GM15510 (cell line): Measurements from ENCODE around the gene ZNF691.

Experiments
- POLR2A ChIP-seq: IDR thresholded peaks from 3 replicates; pipeline ENCODE4 v1.6.1; 2011; ENCODE audit warnings: borderline replicate concordance; ENCODE audit not compliant: insufficient read length; ENCODE audit errors: extremely low read depth

ZNF691 gene

DNA sequence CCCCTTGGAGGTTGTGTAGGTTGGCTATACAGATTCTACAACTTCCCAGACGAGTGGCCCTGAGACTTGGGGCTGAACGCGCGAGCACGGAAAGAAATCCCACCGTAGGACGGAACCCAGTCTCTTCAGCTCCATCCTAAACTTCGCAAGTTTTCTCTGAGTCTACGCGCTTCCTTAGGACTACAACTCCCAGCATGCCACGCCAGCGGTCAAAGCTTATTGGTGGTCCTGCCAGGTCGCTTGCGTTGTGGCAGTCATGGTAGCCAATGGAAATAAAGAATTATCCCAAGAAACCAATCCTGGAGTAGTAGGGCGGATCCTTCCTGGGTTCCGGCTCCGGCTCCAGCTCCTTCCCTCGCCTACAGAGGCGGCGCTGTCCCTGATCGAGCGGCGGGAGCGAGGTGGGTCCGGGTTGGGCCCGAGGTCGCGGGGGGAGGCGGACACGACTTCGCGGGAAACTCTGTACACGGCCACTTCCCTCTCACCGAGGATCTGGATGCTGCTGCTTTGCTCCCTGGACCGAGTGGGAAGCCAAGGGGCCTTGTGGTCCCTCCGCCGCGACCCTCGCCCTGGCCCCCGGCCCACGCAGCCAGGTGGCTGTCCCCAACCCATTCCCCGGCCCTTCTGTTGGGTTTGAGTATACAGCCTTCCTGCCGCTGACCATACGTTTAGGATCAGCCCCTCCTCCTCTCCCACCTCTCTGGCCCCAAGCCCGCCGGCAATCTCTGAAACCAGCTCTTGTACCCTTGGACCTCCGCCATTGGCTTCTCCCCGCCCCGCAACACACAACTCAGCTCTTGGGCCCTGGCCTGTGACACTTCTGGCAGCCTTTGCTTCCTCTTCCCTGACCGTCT is at the start of gene ZNF691:
Gene ZNF691, plus strand, starts transcription at position 357 of the 854 bp plus-strand sequence. CDS start 3,046 bp downstream, outside the sequence.
- TF ChIP-seq POLR2A = peak; percentile 88

- no peak for TF ChIP-seq POLR2A
Observed at GRCh38 chr1:42797414-42797813, 49.0 kb upstream of the ZNF691 start.

- TF ChIP-seq POLR2A = no peak
Observed at GRCh38 chr1:42797979-42798378, 48.4 kb upstream of the ZNF691 start.

DNA sequence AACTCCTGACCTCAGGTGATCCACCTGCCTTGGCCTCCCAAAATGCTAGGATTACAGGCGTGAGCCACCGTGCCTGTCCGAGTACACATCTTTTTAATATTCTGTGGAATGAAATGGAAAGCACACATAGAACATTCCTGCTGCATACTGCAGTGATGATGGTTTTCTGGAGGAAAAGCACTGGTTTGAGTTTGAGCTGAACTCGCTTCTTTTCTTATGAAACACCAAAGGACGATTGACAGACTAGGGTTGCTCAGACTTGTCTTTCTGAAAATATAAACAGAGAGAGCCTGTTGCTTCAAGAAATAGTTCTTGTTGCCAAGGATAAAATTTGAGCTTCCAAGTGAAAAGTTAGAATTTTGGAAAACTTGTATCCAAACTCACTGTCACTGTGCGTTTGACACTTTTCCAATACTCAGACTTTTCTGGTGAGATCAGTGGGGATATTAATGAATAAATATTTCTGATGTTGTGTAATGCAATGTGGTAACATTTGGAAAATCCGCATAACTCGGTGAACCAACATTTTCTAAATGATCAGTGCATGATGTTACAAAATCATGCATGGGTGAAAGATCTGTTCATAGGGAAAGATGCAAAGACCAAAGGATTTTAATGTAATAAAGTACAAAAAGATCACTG is 44.5 kb upstream of the ZNF691 start:
- TF ChIP-seq POLR2A = no peak

DNA sequence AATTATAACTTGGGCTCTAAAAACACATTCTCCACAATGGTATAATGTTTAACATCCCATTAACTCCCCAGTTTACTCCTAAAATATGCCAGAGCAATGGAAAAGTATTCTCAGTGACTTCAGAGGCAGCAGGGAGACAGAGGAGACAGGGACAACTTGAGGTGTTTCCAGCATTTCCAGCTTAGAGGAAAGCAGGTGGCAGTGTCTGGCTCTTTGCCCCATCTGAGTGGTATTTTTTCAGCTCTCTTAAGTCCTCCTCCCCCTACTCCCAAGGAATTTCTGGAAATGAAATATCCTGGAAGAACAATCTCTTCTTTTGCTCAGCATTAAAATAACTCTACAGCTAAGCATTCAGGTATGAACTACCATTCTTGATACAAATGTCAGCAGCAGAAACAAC is 40.2 kb upstream of the ZNF691 start:
- no peak for TF ChIP-seq POLR2A

DNA sequence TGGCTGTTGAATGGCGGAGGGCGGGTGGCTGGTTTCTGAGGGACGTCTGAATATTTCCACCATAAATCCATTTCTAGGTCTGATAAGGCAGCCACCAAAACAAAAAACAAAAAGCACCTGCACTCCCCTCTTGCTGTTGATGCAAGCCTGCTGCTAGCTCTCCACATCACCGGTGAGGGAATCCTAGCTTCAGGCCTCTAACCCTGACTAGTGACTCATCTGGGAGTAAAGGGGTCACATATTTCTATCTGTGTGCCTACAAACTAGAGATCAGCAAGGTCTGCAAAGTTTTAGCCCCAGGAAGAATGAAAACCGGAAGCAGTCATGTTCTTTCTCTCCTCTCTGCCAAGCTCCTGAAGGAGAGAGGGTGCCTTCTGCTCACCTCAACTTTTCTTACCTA is 39.8 kb upstream of the ZNF691 start:
- no peak for TF ChIP-seq POLR2A

- no peak for TF ChIP-seq POLR2A
Observed at GRCh38 chr1:42807056-42807668, 39.3 kb upstream of the ZNF691 start.

- TF ChIP-seq POLR2A = no peak
Observed at GRCh38 chr1:42815941-42816584, 30.4 kb upstream of the ZNF691 start.

- peak; percentile 71 for TF ChIP-seq POLR2A
Observed at GRCh38 chr1:42816585-42817439, 29.6 kb upstream of the ZNF691 start, which contains the start of the genes ERMAP and SVBP. TSS of gene ERMAP (plus strand) at chr1:42817122. CDS start at chr1:42830449, 13,327 bp downstream. TSS of gene SVBP (minus strand) at chr1:42817397. CDS start at chr1:42816544, 853 bp downstream.

- no peak for TF ChIP-seq POLR2A
Observed at GRCh38 chr1:42817440-42817767, 29.0 kb upstream of the ZNF691 start.

- TF ChIP-seq POLR2A = no peak
Observed at GRCh38 chr1:42817976-42818375, 28.4 kb upstream of the ZNF691 start.

DNA sequence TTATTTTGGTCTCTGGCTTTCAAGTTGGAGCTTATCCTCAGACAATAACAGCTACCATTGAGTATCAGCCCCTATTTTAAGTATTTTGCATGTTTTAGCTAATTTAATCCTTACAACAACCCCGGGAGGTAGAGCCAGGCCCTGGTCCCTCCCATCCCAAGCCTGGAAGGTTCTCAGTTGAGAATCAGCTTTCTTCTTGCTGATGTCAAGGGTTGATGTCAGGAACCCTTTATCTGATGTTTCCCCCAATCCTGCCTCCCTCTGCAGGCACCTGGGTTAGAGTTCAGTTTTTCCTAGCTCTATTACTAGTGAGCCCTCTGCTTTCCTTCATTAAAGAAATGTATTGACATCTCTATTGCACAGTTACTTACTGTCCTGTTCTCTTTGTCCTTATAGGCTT is 25.6 kb upstream of the ZNF691 start:
- no peak for TF ChIP-seq POLR2A

DNA sequence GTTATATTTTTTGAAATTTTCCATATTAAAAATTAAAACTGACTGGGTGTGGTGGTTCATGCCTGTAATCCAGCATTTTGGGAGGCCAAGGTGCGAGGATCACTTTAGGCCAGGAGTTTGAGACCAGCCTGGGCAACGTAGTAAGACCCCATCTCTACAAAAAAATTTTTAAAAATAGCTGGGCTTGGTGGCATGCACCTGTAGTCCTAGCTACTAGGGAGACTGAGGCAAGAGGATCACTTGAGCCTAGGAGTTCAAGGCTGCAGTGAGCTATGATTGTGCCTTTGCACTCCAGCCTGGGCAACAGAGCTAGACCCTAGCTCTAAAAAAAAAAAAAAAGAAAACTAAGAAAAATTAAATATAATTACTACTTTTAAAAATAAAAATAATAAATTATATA is 24.7 kb upstream of the ZNF691 start:
- no peak for TF ChIP-seq POLR2A

GRCh38 chr1:42822800-42823392 is 23.5 kb upstream of the ZNF691 start:
- TF ChIP-seq POLR2A = no peak
